Fibroblast of lung (primary cell): ENCODE measurements around the gene TAC3.

Experiments used
- CTCF ChIP-seq, 2 donors: IDR thresholded peaks in 1 of 2; conservative IDR thresholded peaks in 1 of 2; 1 replicate in 1 of 2; 2 replicates in 1 of 2; pipeline ENCODE4 v1.5.1; 2011 to 2012; ENCODE audit warnings: low read length in 2 of 2, control low read depth in 1 of 2, inconsistent platforms in 1 of 2, low read depth in 1 of 2, mild to moderate bottlenecking in 1 of 2
- EZH2 ChIP-seq: IDR thresholded peaks from 2 replicates; pipeline ENCODE4 v1.5.1; 2012; ENCODE audit warnings: low read length, control low read depth, mild to moderate bottlenecking; ENCODE audit errors: missing control alignments

DNA sequence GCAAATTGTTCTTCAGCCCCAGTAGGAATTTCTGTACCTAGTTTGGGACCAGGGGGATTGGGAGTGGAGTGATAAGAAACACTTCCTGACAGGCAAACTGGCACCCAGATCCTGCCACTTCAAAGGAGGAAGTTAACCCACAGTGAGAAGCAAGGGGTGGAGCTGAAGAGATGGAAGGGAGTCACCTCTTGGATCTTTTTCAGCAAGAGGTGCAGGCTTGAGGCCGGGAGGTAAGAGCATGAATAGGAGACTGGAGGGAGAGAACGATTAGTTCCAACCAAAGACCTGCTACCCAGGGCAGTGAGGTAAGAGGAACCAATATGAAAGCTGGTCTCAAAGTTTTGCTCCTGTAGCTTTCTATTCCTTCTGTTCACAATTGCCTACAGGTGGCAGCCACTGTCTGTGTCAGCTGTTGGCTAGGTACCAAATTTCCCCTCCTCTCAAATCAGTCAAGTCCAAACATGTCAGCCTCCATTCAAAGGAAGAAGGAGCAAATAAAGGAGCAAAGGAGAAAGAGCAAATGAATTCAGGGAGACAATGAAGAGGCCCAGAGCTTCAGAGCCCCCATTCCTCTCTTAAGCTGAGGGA is 14.9 kb upstream of the TAC3 start:
- no peak for TF ChIP-seq CTCF (conservative IDR thresholded peaks at IDR 0.05 in 1 of 2, IDR thresholded peaks at IDR 0.05 in 1 of 2; ENCODE audit: low read depth in 1 of 2, low read length in 2 of 2)
- no peak for TF ChIP-seq EZH2
